ENCODE measurements around the gene PTPRB.

GRCh38 chr12:70666364-70666763 lies 29.1 kb upstream of the PTPRB start:
- TF ChIP-seq CTCF (IDR thresholded peaks at IDR 0.05; ENCODE audit: low read length) (no peak), EZH2 (IDR thresholded peaks at IDR 0.05; ENCODE audit: borderline replicate concordance, low read length) (no peak)

Measured in OCI-LY1 (cell line).